ENCODE results near the gene HOXD13. TPM values are rescaled to one million over a fixed set of nuclear protein-coding genes. Genes with fewer than 3 reads are reported as not detected.
A peak's percentile ranks its signal among the peaks of the same experiment; 100 is the strongest.

Gene HOXD13
- total RNA-seq, 1 donor from 2014 or later = not detected

DNA sequence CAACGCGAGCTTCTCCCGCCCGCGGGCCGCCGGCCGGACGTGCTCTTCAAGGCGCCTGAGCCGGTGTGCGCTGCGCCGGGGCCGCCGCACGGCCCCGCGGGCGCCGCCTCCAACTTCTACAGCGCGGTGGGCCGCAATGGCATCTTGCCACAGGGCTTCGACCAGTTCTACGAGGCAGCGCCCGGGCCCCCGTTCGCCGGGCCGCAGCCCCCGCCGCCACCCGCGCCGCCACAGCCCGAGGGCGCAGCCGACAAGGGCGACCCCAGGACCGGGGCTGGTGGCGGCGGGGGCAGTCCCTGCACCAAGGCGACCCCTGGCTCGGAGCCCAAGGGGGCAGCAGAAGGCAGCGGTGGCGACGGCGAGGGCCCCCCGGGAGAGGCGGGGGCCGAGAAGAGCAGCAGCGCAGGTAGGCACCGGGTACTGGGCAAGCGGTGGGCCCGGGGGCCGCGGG, 15.2 kb downstream of the HOXD13 start:
- H3K4me1 ChIP-seq = peaks cover 0 to 20% of the 10 kb centered on the region in 2 donors
- H3K27ac ChIP-seq = no peak overlapping the region
- peak overlapping the region; percentile 3 to 34 for H3K4me3 ChIP-seq
- no peaks in the 10 kb centered on the region for H3K9me3 ChIP-seq
- TF ChIP-seq, protein P1, sequence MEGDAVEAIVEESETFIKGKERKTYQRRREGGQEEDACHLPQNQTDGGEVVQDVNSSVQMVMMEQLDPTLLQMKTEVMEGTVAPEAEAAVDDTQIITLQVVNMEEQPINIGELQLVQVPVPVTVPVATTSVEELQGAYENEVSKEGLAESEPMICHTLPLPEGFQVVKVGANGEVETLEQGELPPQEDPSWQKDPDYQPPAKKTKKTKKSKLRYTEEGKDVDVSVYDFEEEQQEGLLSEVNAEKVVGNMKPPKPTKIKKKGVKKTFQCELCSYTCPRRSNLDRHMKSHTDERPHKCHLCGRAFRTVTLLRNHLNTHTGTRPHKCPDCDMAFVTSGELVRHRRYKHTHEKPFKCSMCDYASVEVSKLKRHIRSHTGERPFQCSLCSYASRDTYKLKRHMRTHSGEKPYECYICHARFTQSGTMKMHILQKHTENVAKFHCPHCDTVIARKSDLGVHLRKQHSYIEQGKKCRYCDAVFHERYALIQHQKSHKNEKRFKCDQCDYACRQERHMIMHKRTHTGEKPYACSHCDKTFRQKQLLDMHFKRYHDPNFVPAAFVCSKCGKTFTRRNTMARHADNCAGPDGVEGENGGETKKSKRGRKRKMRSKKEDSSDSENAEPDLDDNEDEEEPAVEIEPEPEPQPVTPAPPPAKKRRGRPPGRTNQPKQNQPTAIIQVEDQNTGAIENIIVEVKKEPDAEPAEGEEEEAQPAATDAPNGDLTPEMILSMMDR (IDR thresholded peaks at IDR 0.05) = no peak
- H3K27me3 ChIP-seq = peaks cover 66% of the 10 kb centered on the region
- no peak for DNase-seq (ENCODE audit: low spot score in 2 of 2)
- no peaks in the 10 kb centered on the region for H3K36me3 ChIP-seq
- intact Hi-C loops (cut with DNase I) = loop anchor here (10.0 kb wide), 1 partner anchor 923 kb away; the partner anchor contains the start of gene ATP5MC3

DNA sequence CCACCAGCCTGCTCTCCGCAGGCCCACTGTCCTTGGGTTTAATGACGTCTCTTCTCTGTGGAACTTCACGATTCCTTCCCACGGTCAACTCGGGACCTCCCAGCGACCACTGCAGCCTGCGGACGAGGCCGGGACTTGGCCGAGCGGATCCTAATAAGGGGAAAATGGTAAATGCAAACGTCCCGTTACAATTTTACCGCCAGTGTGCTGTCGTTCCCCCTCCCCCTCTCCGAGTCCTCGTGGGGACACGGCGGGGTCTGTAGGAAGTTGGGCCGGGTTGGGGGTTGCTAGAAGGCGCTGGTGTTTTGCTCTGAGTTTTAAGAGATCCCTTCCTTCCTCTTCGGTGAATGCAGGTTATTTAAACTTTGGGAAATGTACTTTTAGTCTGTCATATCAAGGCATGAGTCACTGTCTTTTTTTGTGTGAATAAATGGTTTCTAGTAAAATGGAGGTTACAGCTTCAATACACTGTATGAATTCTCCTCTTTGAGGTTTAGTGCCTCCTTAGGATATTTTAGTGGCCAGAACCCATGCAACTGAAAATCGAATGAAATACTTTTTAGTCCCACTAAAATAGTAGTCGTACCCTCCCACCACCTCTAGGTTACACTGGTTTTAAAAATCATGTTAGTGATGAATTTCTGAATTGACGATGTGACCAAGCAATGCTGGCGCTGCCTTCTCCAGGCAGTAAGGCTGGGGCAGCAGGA, 16.8 kb downstream of the HOXD13 start:
- H3K27me3 ChIP-seq = peaks cover 67% of the 10 kb centered on the region
- TF ChIP-seq, protein P1 (IDR thresholded peaks at IDR 0.05) = no peak
- H3K4me1 ChIP-seq = peaks cover 0 to 16% of the 10 kb centered on the region in 2 donors
- no peak for DNase-seq (ENCODE audit: low spot score in 2 of 2)
- H3K4me3 ChIP-seq = no peak overlapping the region
- H3K36me3 ChIP-seq = no peaks in the 10 kb centered on the region
- intact Hi-C loops (cut with DNase I) = loop anchor here (10.0 kb wide), 1 partner anchor 925 kb away; the partner anchor contains the start of gene ATP5MC3
- no peak overlapping the region for H3K27ac ChIP-seq
- H3K9me3 ChIP-seq = no peaks in the 10 kb centered on the region

DNA sequence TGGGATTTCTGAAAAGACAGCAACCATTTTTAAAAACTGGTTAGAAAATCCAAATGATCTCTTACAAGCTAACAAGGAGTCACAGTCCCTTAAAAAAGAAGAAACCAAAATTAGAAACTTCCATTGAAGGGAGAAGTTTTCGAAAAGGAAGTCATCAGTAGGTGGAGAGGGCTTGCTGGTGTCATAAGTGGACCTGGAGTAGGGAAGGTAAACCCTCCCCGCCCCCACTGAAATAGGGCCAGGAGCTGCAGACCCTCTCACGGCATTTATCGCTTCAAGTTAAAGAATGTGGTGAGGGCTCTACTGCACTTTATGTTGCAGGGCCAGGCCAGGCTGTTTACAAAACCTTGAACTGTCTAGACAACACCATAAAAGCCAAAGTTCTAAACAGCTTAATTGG, 17.4 kb downstream of the HOXD13 start:
- peaks cover 61% of the 10 kb centered on the region for H3K27me3 ChIP-seq
- intact Hi-C loops (cut with DNase I) = loop anchor here (10.0 kb wide), 1 partner anchor 925 kb away; the partner anchor contains the start of gene ATP5MC3
- no peak overlapping the region for H3K27ac ChIP-seq

DNA sequence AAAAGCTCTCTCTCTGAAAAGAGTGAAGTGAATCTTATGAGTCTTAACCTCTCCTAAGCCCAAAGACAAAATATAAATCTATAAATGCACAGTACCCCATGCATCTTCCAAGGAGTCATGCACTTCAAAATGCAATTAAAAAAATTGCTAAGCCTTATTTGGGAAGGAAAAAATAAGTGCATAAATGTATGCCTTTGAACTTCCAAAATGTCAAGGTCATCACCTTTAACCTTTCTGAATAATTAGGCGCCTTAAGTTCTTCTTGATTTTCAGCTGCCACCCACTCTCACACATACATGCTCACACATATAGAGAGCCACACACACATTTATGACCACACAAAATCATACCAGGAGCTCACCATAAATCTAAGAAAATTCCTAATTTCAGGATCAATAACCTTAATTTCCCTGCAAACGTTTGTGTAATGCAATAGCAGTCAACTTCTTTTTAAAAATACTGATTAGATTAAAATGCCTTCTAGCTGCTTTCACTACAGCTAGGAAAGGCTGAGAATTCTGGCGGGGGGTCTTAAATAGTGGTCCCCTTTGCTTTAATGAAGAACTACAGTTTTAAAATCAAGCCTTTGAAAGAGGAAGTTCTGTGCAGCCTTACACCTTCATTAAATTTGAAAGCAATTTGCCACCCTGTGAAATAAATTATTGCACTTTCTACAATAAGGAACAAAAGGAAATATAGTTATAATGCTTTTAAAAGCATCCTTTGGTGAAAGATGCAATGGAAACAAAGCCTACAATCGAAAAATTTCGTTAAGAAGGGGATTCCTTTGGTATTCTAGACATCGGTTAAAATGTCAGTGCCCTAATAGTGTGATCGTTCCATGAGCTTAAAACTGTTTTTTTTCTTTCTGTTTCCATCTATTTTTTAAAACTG, 18.1 kb downstream of the HOXD13 start:
- TF ChIP-seq, protein P1 (IDR thresholded peaks at IDR 0.05) = no peak
- H3K27ac ChIP-seq = no peak overlapping the region
- intact Hi-C loops (cut with DNase I) = no loop called here
- H3K4me3 ChIP-seq = no peak overlapping the region
- no peaks in the 10 kb centered on the region for H3K9me3 ChIP-seq
- DNase-seq (ENCODE audit: low spot score in 2 of 2) = no peak
- H3K27me3 ChIP-seq = peaks cover 57% of the 10 kb centered on the region
- H3K4me1 ChIP-seq = peaks cover 0 to 10% of the 10 kb centered on the region in 2 donors
- no peaks in the 10 kb centered on the region for H3K36me3 ChIP-seq

More for the DNA sequence above, 17.4 kb downstream of the HOXD13 start:
- Histone ChIP-seq H3K36me3 (no peaks in the 10 kb centered on the region), H3K9me3 (no peaks in the 10 kb centered on the region), H3K4me3 (no peak overlapping the region), H3K4me1 (peaks cover 0 to 10% of the 10 kb centered on the region in 2 donors)
- TF ChIP-seq, protein P1 (IDR thresholded peaks at IDR 0.05) = no peak
- no peak for DNase-seq (ENCODE audit: low spot score in 2 of 2)

DNA sequence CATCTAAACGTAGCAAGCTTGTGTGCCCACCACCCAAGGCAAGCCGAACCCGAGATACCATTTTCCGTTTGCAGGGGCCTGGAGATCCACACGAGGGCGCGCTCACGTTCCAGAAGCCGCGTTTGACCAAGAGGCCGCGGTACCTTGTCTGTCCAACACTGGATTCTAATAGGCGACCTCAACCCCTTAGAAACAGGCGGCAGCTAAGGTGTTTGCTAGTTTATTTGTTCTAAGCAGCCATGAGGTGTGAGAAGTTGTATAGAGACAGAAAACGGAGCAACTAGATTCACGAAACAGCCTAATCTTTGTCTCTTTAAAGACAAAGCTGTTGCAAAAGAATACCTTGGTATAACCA, 18.8 kb downstream of the HOXD13 start:
- TF ChIP-seq, protein P1 (IDR thresholded peaks at IDR 0.05) = peak; percentile 18 to 51 (median 33)
- H3K4me3 ChIP-seq = no peak overlapping the region
- no peak overlapping the region for H3K27ac ChIP-seq
- H3K27me3 ChIP-seq = peaks cover 60% of the 10 kb centered on the region
- intact Hi-C loops (cut with DNase I) = no loop called here
- H3K9me3 ChIP-seq = no peaks in the 10 kb centered on the region
- DNase-seq (ENCODE audit: low spot score in 2 of 2) = peak in 1 of 2 donors; percentile 57
- no peaks in the 10 kb centered on the region for H3K36me3 ChIP-seq
- H3K4me1 ChIP-seq = peaks cover 0 to 13% of the 10 kb centered on the region in 2 donors
